ENCODE data around the gene HAPLN2.

The HAPLN2 gene

DNA sequence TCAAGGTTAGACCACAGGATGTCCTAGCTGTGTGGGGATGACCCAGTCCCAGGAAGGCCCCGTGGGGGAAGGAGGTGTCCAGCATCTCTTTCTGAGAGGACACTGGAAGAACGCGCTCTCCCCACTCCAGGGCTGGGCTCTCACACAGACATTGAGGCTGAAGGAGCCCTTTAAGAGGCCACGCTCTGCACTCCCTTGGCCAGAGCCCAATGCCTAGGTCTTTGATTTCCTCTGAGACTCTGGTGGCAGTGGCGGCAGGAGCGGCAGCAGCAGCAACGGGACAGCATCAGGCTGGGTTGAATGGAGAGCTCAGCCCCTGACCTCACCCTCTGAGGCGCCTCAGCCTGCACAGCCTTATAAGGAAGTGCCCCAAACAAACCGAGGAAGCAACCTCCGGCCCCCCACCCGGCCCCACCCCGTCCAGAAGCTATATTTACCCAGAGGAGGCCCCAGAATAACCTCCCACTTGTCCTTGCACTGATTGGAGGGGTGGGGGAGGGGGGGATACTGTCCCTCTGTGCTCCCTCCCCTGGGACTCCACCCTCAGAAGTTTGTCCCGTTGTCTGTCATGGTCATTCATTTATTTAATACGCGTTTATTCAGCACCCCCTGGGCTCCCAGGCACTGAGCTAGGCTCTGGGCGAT lies 45.7 kb downstream of the HAPLN2 start:
- peak; percentile 73 for DNase-seq

DNA sequence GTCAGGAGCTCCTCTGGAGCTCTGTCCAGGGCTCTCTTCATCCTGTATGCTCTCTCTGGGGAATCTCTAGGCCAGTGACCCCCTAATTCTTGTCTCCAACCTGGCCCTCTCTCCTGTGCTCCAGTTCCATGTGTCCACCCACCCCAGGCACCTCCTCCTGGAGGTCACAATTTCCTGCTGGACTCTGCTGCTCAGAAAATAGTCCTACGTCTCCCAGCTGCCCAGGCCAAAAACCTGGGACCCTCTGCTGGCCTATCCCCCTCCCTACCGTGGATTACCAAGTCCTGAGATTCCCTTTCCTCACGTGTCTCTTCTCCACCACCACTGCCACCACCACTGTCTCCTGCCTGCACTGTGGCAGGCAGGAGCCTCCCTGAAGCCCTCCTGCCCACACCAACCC lies 46.3 kb downstream of the HAPLN2 start:
- no peak for DNase-seq

DNA sequence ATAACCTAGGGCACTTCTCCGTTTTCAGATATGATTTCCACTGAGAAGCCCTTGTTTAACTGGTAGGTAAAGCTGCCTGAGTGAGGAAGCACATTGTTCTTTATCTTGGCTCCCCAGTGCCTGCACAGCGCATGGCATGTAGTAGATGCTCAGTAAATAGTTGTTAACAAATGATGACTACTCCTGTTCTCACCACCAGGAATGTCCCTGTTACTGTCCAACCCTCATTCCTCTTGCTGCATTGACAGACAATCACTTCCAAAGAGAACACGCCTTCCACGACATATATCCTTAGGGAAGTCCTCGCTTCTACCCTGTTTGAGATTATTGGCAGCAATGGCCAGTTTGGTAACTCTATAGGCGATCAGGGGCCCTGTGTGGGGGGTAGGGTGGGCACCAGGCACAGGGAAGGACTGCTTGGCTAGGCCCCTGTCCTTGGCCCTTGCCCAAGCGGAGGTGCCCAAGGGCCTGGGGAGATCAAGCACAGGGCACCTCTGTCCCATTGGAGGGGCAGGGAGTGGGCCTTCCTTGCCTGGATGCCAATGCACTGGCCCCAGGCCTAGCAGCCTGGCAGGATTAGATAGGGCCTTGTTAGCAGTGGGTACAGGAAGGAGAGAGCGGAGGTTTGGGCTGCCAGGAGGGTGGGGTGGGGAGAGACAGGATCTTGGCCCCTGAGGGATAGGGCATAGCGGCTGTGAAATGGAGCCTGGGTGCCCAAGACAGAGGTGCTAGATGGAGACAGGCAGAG lies 47.8 kb downstream of the HAPLN2 start:
- DNase-seq = no peak

DNA sequence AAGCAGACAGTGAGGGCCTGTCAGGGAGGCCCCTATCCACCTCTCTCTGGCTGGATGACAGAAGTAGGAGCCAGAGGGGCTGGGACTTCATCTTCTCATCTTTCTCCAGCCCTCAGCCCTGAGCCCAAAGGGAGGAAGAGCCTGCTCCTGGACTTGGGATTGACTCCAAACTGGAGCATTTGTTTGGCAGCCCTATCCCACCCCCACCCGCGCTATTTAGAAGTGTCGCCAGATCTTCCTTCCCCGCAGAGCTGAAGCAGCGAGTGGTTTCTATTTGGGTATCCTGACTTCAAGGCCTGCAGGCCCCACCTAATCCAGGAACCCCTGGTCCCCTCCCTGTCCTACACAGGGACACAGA lies 48.4 kb downstream of the HAPLN2 start:
- no peak for DNase-seq

DNA sequence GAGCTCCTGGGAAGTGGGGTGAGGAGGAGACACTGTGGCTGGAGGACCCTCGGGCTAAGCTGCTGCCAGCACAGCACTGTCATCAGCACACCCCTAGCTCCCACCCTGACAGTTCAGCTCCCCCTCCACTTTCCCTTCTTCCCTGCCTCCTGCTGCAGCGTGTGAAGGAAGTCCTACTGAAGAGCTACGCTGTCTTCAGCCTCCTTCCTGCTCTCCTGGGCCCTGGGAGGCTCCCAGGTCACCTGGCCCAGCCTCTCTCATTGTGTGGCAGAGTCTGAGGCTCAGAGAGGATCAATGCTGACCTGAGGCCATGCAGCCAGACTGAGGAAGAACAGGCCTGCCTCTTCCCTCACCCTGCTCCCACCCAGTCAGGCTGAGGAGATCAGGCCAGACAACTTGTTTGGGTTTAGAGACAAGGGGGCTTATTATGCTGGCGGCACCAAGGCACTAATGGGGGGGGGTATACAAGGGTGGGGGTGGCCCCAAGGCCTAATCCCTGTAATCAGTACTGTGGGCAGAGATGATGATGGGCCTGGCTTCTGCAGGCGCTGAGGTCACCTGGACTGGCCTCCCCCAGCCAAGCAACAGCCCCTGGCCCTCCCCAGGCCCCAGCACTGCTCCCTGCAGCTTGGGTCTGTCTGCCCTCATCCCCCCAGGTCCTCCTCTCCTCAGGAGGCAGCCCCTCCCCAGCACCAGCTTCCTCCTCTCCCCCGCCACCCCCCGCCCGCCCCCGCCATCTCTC lies 48.9 kb downstream of the HAPLN2 start:
- DNase-seq = no peak

DNA sequence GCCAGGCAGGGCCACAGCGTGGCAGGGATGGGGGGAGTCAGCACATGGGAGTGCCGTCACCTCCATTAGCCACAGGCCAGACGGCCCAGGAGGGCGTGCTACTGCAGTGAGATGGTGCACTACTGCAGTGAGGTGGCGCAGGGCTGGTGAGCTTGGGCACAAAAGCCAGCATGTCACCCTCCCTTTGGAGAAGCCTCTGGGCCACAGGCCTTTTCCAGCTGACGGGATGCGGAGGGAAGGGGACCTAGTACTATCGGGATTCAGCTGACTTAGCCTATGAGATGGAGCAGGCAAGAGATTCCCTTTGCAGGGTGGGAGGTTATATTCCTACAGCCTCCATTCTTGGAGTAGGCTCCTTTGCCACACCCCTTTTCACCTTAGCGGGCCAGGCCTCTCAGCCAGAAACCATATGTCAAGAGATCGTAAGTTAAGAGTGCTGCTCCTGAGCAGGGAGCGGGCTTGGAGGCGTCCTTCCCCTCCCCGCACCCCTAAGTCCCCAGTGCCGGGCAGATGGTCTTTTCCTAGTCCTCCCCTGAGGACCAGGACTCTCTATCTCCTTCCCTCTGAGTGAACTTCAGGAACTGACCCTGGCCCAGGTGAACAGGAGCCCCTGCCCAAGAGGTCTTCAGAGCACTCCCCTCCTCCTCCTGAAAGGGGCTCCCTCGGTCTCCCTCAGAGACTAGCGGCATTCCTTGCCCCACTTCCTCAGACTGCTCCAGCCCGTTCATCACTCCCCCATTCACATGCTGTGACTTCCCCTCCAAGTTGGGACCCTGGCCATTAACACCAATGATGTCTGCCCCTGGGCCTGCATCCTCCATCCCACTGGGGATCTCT lies 49.8 kb downstream of the HAPLN2 start:
- no peak for DNase-seq

DNA sequence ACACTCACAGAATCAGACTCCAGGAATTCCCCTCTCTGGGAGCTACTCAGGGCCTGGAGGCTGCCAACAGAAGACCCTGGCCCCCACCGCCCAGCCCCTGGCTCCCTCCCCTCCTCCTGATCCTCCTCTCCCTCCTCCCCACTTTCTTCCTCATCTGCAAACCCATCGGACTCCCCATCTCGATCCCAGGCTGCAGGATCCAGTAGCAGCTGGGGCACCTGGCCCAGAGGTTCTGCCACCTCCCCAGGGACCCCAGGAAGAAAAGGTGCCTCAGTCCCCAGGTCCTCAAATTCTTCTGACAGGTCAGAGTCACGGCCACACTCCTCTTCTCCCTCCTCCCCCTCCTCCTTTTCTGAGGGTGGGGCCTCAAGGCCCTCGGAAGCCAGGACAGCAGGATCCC lies 50.6 kb downstream of the HAPLN2 start:
- DNase-seq = no peak

DNA sequence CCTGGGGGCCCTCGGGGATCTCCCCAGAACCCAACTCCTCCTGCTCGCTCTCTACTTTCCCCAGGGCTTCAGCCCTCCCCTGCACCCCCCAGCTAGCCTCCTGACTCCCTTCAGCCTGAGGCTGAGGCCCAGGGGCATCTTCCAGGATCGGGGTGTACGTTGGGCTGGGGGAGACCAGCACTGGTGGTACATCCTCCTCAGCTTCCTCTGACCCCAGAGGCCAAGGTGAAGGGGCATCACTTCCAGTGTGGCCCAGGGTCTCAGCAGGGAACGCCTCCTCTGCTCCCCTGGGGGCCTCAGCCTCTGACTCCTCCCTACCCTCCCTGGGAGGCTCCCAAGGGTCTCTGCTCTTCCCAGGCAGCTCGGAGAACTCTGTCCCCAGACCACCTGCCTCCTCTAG lies 51.1 kb downstream of the HAPLN2 start:
- no peak for DNase-seq

DNA sequence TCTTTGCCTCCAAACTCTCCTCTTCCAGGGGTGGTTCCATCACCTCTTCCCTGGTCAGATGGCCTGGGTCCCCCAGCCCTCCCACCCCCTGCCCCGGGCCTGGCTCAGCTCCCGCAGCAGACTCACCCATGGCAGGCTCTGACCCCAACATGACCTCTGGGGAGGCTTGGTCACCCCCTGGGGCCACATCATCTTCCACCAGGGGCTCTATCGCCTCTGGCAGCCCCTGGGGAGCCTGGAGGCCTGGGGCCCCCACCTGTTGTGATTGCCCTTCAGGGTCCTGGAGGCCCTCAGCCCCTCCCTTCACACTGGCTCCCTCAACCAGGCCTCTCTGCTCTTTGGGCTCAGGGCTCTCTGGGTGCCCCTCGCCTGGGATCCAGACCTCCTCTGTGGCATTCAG lies 51.6 kb downstream of the HAPLN2 start:
- no peak for DNase-seq

DNA sequence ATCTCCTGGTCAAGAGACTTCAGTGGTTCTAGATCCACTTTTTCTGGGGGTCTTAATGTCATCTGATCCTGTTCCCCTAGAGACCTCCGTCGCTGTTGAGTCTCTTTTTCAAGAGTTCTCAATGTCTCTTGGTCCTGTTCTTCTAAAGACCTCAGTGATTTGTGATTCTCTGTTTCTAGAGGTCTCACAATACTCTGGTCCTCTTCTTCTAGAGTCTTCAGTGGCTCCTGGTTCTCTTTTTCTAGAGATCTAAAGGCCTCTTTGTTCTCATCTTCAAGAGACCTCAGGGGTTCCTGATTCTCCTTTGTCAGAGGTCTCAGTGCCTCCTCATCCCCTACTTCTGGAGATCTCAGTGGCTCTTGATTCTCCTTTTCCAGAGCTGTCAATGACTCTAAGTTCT lies 52.6 kb downstream of the HAPLN2 start:
- no peak for DNase-seq

DNA sequence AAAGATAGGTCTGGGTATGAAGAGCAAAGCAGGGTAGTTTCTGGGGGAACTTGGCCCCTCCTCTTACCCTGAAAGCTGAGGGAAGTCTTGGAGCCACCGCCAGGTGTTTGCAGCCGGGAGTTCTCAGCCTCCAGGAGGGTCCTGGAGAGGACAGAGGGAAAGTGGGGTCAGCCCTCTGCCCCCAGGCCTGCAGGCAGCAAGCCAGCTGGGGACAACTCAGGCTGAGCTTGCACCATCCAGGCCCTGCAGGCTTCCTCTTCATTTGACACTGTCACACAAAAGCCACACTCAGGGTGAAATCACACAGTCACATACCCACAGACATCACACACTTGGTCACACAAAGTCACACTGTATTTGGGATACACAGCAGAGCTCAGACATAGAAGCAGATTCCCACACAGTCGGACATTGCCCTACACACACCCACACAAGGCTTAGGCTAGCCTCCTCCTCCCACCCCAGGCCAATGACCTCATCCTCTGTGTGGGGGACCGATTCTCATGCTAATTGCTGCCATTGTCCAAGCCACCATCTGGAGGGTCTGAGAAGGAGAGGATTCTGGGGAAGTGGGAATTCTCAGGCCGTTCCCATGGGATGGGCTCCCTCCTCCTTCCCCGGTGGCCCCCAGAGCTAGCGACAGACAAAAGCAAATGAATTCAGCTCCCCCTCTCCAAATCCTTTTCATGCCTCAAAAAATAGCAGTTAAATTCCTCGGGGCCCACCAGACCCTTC lies 54.3 kb downstream of the HAPLN2 start:
- DNase-seq = no peak

Measured in fibroblast of skin of back (primary cell).